ENCODE data around the gene STH.

DNA sequence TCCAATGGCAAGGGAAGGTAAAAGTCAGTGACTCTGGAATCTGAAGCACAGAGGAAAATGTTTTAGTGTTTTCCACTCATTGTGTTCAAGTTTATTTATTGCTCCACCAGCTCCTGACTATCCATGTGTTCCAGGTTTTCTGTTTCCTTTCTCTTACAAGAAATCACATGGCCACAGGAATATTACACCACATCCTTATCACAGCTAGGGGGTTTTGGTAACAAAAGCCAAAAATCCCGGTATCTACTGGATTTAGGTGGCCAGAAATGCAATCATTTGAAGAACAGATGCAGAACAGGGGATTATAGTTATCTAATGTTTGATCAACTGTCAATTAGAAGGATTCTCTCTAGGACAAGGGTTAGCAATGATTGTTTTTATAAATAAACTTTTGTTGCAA, 47.9 kb downstream of the STH start:
- TF ChIP-seq, protein P1, sequence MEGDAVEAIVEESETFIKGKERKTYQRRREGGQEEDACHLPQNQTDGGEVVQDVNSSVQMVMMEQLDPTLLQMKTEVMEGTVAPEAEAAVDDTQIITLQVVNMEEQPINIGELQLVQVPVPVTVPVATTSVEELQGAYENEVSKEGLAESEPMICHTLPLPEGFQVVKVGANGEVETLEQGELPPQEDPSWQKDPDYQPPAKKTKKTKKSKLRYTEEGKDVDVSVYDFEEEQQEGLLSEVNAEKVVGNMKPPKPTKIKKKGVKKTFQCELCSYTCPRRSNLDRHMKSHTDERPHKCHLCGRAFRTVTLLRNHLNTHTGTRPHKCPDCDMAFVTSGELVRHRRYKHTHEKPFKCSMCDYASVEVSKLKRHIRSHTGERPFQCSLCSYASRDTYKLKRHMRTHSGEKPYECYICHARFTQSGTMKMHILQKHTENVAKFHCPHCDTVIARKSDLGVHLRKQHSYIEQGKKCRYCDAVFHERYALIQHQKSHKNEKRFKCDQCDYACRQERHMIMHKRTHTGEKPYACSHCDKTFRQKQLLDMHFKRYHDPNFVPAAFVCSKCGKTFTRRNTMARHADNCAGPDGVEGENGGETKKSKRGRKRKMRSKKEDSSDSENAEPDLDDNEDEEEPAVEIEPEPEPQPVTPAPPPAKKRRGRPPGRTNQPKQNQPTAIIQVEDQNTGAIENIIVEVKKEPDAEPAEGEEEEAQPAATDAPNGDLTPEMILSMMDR (IDR thresholded peaks at IDR 0.05), result no peak
- no peak for TF ChIP-seq SIN3A (IDR thresholded peaks at IDR 0.05; ENCODE audit: borderline replicate concordance, insufficient read depth, low read depth, low read length)
- TF ChIP-seq TCF7L2 (IDR thresholded peaks at IDR 0.05; ENCODE audit: low read depth, low read length), result no peak
